Measurements from ENCODE around the gene GABBR2. TPM values are rescaled to one million over a fixed set of nuclear protein-coding genes. Genes with fewer than 3 reads are reported as not detected.

The GABBR2 gene
- total RNA-seq, 2 experiments from 2014 or later: not detected

GRCh38 chr9:98491828-98492227, 216.9 kb downstream of the GABBR2 start:
- ChIA-PET CTCF (interaction anchor here (1.7 kb wide), 1 partner anchor 10 kb away, joined by 3 read pairs; no protein-coding TSS in a partner anchor), POLR2A (no interaction called here)
- Mint-ChIP-seq H3K27me3 (peaks cover 7% of the 10 kb centered on the region), H3K36me3 (ENCODE audit: low read depth) (no peaks in the 10 kb centered on the region), H3K4me1 (no peaks in the 10 kb centered on the region), H3K9me3 (ENCODE audit: low read depth) (no peaks in the 10 kb centered on the region), H3K27ac (no peak overlapping the region), H3K4me3 (no peak overlapping the region)
- DNase-seq (no peak), ATAC-seq (no peak)
- intact Hi-C loops (cut with DNase I, micrococcal nuclease): no loop called here

GRCh38 chr9:98491231-98491651, 217.5 kb downstream of the GABBR2 start:
- H3K4me3 Mint-ChIP-seq: no peak overlapping the region
- no peak for DNase-seq
- POLR2A ChIA-PET: no interaction called here
- no peak for ATAC-seq
- H3K27me3 Mint-ChIP-seq: peaks cover 7% of the 10 kb centered on the region
- no peak overlapping the region for H3K27ac Mint-ChIP-seq
- H3K4me1 Mint-ChIP-seq: no peaks in the 10 kb centered on the region
- CTCF ChIA-PET: interaction anchor here (0.7 to 1.7 kb wide), 2 partner anchors 9 to 432 kb away, joined by 3 read pairs; no protein-coding TSS in a partner anchor
- H3K9me3 Mint-ChIP-seq (ENCODE audit: low read depth): no peaks in the 10 kb centered on the region
- no peaks in the 10 kb centered on the region for H3K36me3 Mint-ChIP-seq (ENCODE audit: low read depth)
- intact Hi-C loops (cut with DNase I, micrococcal nuclease): no loop called here

GRCh38 chr9:98488571-98489312, 220.0 kb downstream of the GABBR2 start:
- CTCF ChIA-PET: interaction anchor here (0.7 to 1.2 kb wide), 2 partner anchors 78 to 287 kb away, joined by 3 to 7 read pairs; no protein-coding TSS in a partner anchor
- Mint-ChIP-seq H3K9me3 (ENCODE audit: low read depth) (no peaks in the 10 kb centered on the region), H3K36me3 (ENCODE audit: low read depth) (no peaks in the 10 kb centered on the region), H3K4me3 (no peak overlapping the region), H3K4me1 (no peaks in the 10 kb centered on the region), H3K27ac (no peak overlapping the region), H3K27me3 (peaks cover 5% of the 10 kb centered on the region)
- POLR2A ChIA-PET: no interaction called here
- ATAC-seq (no peak), DNase-seq (no peak)
- intact Hi-C loops (cut with DNase I, micrococcal nuclease): no loop called here

- intact Hi-C loops (cut with DNase I, micrococcal nuclease): no loop called here
- H3K4me1 Mint-ChIP-seq: no peaks in the 10 kb centered on the region
These were observed 223.0 kb downstream of the GABBR2 start for GRCh38 chr9:98485706-98486105.

GRCh38 chr9:98484162-98484561, 224.6 kb downstream of the GABBR2 start:
- intact Hi-C loops (cut with DNase I, micrococcal nuclease): no loop called here
- Mint-ChIP-seq H3K4me1 (no peaks in the 10 kb centered on the region), H3K27ac (no peak overlapping the region), H3K9me3 (ENCODE audit: low read depth) (no peaks in the 10 kb centered on the region), H3K27me3 (peaks cover 15% of the 10 kb centered on the region), H3K4me3 (no peak overlapping the region), H3K36me3 (ENCODE audit: low read depth) (no peaks in the 10 kb centered on the region)
- DNase-seq: no peak
- no peak for ATAC-seq
- ChIA-PET POLR2A (interaction anchor here (0.7 kb wide), 1 partner anchor 479 kb away, joined by 4 read pairs; no protein-coding TSS in a partner anchor), CTCF (interaction anchor here (1.1 kb wide), 1 partner anchor 12 kb away, joined by 3 read pairs; no protein-coding TSS in a partner anchor)

More at GRCh38 chr9:98485706-98486105, 223.0 kb downstream of the GABBR2 start:
- Mint-ChIP-seq H3K36me3 (ENCODE audit: low read depth) (no peaks in the 10 kb centered on the region), H3K9me3 (ENCODE audit: low read depth) (no peaks in the 10 kb centered on the region), H3K27me3 (peaks cover 15% of the 10 kb centered on the region), H3K4me3 (no peak overlapping the region), H3K27ac (no peak overlapping the region)
- ChIA-PET CTCF (no interaction called here), POLR2A (no interaction called here)
- DNase-seq (no peak), ATAC-seq (no peak)

- POLR2A ChIA-PET: no interaction called here
- Mint-ChIP-seq H3K36me3 (ENCODE audit: low read depth) (no peaks in the 10 kb centered on the region), H3K4me3 (no peak overlapping the region), H3K9me3 (ENCODE audit: low read depth) (no peaks in the 10 kb centered on the region), H3K27me3 (peaks cover 15% of the 10 kb centered on the region), H3K27ac (no peak overlapping the region), H3K4me1 (no peaks in the 10 kb centered on the region)
- CTCF ChIA-PET: interaction anchor here (1.4 kb wide), 1 partner anchor 9 kb away, joined by 3 read pairs; no protein-coding TSS in a partner anchor
- DNase-seq: no peak
- intact Hi-C loops (cut with DNase I, micrococcal nuclease): no loop called here
- ATAC-seq: no peak
These were observed 226.5 kb downstream of the GABBR2 start for GRCh38 chr9:98482226-98482625.

GRCh38 chr9:98481676-98482075, 227.1 kb downstream of the GABBR2 start:
- CTCF ChIA-PET: interaction anchor here (0.6 to 1.4 kb wide), 2 partner anchors 10 to 857 kb away, joined by 3 read pairs; no protein-coding TSS in a partner anchor
- no peaks in the 10 kb centered on the region for H3K4me1 Mint-ChIP-seq
- no peaks in the 10 kb centered on the region for H3K9me3 Mint-ChIP-seq (ENCODE audit: low read depth)
- POLR2A ChIA-PET: no interaction called here
- peaks cover 15% of the 10 kb centered on the region for H3K27me3 Mint-ChIP-seq
- no peak for DNase-seq
- H3K36me3 Mint-ChIP-seq (ENCODE audit: low read depth): no peaks in the 10 kb centered on the region
- intact Hi-C loops (cut with DNase I, micrococcal nuclease): no loop called here
- no peak for ATAC-seq
- no peak overlapping the region for H3K4me3 Mint-ChIP-seq
- H3K27ac Mint-ChIP-seq: no peak overlapping the region

GRCh38 chr9:98479967-98480847, 228.5 kb downstream of the GABBR2 start:
- Mint-ChIP-seq H3K36me3 (ENCODE audit: low read depth) (no peaks in the 10 kb centered on the region), H3K4me3 (no peak overlapping the region), H3K27me3 (peaks cover 15% of the 10 kb centered on the region), H3K4me1 (no peaks in the 10 kb centered on the region), H3K27ac (no peak overlapping the region), H3K9me3 (ENCODE audit: low read depth) (no peaks in the 10 kb centered on the region)
- intact Hi-C loops (cut with DNase I, micrococcal nuclease): no loop called here
- ChIA-PET CTCF (interaction anchor here (0.5 kb wide), 1 partner anchor 190 kb away, joined by 3 read pairs; no protein-coding TSS in a partner anchor), POLR2A (no interaction called here)
- ATAC-seq (no peak), DNase-seq (no peak)

- Mint-ChIP-seq H3K9me3 (ENCODE audit: low read depth) (no peaks in the 10 kb centered on the region), H3K4me1 (no peaks in the 10 kb centered on the region), H3K4me3 (no peak overlapping the region), H3K36me3 (ENCODE audit: low read depth) (no peaks in the 10 kb centered on the region), H3K27ac (no peak overlapping the region), H3K27me3 (peaks cover 15% of the 10 kb centered on the region)
- ChIA-PET CTCF (no interaction called here), POLR2A (no interaction called here)
- intact Hi-C loops (cut with DNase I, micrococcal nuclease): no loop called here
- no peak for DNase-seq
- no peak for ATAC-seq
These were observed 229.3 kb downstream of the GABBR2 start for GRCh38 chr9:98479449-98479848.

- Mint-ChIP-seq H3K4me3 (no peak overlapping the region), H3K4me1 (no peaks in the 10 kb centered on the region), H3K9me3 (ENCODE audit: low read depth) (no peaks in the 10 kb centered on the region), H3K27ac (no peak overlapping the region), H3K36me3 (ENCODE audit: low read depth) (no peaks in the 10 kb centered on the region), H3K27me3 (peaks cover 3% of the 10 kb centered on the region)
- CTCF ChIA-PET: no interaction called here
- ATAC-seq (no peak), DNase-seq (no peak)
- POLR2A ChIA-PET: no interaction called here
- intact Hi-C loops (cut with DNase I, micrococcal nuclease): no loop called here
These were observed 230.9 kb downstream of the GABBR2 start for GRCh38 chr9:98477884-98478283.

GRCh38 chr9:98472216-98472615, 236.5 kb downstream of the GABBR2 start:
- Mint-ChIP-seq H3K36me3 (ENCODE audit: low read depth) (no peaks in the 10 kb centered on the region), H3K27ac (no peak overlapping the region), H3K9me3 (ENCODE audit: low read depth) (peaks cover 1% of the 10 kb centered on the region), H3K4me1 (no peaks in the 10 kb centered on the region), H3K27me3 (peaks cover 4% of the 10 kb centered on the region), H3K4me3 (no peak overlapping the region)
- ChIA-PET POLR2A (no interaction called here), CTCF (interaction anchor here (1.0 kb wide), 1 partner anchor 11 kb away, joined by 3 read pairs; no protein-coding TSS in a partner anchor)
- DNase-seq (no peak), ATAC-seq (no peak)
- intact Hi-C loops (cut with DNase I, micrococcal nuclease): no loop called here

All from activated CD4-positive, alpha-beta T cell treated with anti-CD3 and anti-CD28 coated beads for 36 hours (primary cell).